HG02981 (cell line): ENCODE results near the gene SLAMF8.
A peak's percentile ranks its signal among the peaks of the same experiment; 100 is the strongest.

Experiments
- ATAC-seq: cut with Tn5 transposase; IDR thresholded peaks from one replicate; pipeline ENCODE4 v1.9.1; 2021; ENCODE audit warnings: mild to moderate bottlenecking, moderate library complexity; ENCODE audit not compliant: unreplicated experiment

The SLAMF8 gene

DNA sequence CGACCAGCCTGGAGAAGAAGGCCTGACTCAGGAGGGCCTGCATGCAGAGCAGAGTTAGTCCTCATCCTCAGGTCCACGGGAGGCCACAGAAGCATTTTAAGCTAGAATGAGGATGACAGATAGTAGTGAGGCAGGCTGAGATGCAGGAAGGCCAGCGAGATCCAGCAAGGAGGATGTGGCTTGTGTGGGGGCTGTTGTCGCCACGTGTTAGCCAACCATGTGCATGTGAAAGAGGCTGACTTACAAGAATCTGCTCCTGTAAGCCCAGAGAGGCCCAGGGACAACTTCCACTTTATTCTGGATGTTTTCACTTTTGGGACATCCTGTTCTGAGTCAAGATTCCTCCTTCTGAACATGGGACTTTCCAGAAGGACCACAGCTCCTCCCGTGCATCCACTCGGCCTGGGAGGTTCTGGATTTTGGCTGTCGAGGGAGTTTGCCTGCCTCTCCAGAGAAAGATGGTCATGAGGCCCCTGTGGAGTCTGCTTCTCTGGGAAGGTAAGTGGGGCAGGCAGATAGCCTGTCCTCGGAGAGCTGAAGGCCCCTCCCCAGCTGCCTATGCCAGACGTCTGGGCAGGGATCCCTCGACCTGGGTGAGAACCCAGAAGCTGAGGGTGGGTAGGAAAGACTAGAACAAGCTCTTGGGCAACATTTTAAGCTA, at the start of gene SLAMF8:
TSS of gene SLAMF8 (plus strand) at position 433 of the 661 bp plus-strand sequence. CDS start at position 459, 26 bp downstream.
- peak; percentile 45 for ATAC-seq

DNA sequence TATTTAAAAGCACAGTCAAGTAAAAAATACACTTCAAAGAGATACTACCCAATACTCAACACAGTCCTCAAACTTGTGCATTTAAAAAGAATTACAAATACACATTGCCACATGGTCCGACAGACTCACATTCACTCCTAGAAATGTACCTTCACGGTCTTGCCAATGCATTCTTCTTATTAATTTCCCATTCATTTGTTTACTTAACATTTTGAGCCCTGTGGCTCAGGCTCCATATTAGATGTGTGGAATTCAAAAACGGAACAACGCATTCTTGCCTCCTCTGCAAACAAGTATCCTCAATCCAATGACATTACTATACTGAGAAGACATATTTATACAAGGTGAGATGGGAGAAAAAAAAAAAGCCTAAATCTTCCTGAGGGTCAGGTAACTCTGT, 48.4 kb upstream of the SLAMF8 start:
- no peak for ATAC-seq

DNA sequence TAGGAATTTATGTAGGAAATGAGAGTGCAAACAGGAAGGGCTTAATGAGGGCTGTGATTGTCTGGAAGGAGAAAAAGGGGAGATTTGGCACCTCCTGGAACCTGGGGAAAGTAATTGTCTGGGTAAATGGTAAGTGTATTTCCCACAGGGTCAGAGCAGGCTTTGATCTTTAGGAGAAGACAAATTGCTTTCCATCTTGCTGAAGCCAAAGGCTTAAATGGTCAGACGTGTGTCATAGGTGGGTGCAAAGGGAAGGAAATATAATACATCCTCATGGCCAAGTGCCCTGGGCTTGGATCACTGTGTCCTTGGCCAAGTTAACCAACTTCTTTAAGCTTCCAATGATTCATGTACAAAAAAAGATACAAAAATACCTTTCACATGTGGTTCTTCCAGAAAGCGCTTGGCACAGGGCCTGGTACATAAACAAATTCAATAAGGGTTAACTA, 47.2 kb upstream of the SLAMF8 start:
- ATAC-seq: no peak

- ATAC-seq: peak; percentile 99
These were observed 45.8 kb upstream of the SLAMF8 start, which contains the start of gene DUSP23 for GRCh38 chr1:159780583-159781582. DUSP23 (plus strand) TSS chr1:159780962; CDS start chr1:159781101, 139 bp downstream.

- ATAC-seq: no peak
These were observed 44.7 kb upstream of the SLAMF8 start for GRCh38 chr1:159781992-159782391.

GRCh38 chr1:159783724-159784123, 42.9 kb upstream of the SLAMF8 start:
- no peak for ATAC-seq

DNA sequence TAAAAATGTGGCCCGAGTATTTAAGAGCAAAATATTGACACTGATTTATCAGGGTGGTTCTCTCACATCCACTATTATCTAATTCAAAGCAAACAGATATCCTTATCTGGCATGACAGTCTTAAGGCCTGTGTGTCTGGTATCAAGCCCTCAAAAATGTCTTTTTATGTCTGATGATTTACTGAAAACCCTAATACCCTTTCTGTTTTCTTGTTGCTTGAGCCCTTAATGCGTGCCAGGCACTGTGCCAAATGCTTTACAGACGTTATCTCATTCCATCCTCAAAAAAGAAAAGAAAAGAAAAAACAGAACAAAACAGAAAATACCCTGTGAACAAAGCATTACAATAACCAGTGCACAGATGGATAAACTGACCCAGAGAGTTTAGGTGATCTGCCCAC, 40.2 kb upstream of the SLAMF8 start:
- no peak for ATAC-seq

DNA sequence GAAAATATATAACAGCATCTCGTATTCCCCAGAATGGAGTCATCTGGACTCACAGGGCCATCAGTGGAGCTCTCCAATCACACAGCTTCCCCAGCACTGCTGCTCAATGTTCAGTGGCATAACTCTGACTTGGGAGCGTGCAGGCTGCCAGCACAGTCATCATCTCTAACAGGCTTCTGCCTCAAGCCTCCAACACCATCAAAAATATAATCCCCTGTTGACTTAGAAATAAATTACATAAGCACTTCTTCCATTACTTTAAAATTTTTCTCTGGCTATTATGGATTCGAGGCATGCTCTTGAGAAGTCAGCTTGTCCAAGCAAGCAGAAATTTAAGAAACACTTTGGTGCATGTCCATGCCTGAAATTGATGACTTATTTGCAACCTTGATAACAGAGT, 39.7 kb upstream of the SLAMF8 start:
- ATAC-seq: no peak

GRCh38 chr1:159790237-159790917, 36.3 kb upstream of the SLAMF8 start:
- no peak for ATAC-seq

GRCh38 chr1:159791031-159791430, 35.6 kb upstream of the SLAMF8 start:
- no peak for ATAC-seq

DNA sequence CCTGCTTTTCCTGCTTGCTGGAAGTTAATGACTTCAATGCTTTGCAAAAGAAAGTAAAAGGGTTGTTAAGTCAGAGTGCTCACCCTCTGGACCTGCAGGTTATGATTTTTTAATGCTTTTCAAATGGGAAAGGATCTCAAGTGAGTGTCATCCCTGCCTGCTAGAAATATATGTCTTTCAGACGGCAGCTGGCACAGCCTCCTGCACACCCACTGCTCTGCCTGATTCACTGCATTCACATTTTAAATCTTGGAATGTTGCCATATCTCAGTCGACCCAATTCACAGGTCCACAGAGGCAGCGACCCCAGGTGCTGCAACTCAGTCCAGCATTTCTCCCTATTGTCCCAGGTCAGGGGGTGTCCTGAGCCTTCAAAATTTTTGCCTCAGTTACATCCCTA, 35.2 kb upstream of the SLAMF8 start:
- ATAC-seq: no peak

- no peak for ATAC-seq
These were observed 31.1 kb upstream of the SLAMF8 start for GRCh38 chr1:159795534-159795933.

DNA sequence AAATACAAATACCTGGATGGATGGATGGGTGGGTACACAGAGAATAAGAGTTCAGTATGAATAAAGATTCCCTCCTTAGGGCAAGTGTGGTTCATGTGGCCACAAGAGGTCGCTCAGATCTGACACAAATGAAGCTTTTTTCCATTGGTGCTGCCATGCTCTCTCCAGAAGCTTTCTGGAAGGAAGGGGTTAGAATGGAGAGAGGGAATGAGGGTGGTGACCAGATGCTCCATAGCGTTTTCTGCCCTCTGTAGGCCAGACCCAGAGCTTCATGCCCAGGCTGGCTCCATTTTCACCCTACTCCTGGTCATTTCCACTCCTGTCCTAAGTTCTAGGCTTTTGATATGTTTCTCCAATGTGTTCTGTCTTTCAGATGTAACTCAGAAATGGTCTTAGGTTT, 27.8 kb upstream of the SLAMF8 start:
- no peak for ATAC-seq

- ATAC-seq: no peak
These were observed 27.2 kb upstream of the SLAMF8 start for GRCh38 chr1:159799446-159799985.

GRCh38 chr1:159800177-159800930, 26.3 kb upstream of the SLAMF8 start:
- peak; percentile 45 for ATAC-seq

GRCh38 chr1:159802111-159802510, 24.6 kb upstream of the SLAMF8 start, which contains the start of gene FCRL6:
FCRL6 (plus strand) TSS chr1:159802360; CDS start chr1:159802425, 65 bp downstream.
- no peak for ATAC-seq

- no peak for ATAC-seq
These were observed 22.6 kb upstream of the SLAMF8 start for GRCh38 chr1:159803956-159804689.

DNA sequence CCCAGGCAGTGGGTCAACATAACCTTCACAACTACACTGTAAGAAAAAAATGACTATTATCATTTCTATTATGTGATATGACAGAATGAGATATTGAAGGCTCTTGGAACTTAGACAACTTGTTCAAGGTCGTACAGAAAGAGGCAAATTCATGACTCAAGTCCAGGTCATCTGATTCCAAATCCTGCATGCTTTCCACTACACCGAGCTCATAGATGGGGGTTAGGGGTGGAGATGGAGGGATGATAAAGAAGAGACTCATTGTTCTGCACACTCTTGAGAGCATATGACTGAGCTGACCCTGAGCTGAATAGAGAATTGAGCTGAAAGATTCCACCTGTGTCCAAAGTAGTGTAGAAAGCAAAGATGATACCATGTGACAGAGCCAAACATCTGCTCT, 21.7 kb upstream of the SLAMF8 start:
- no peak for ATAC-seq

DNA sequence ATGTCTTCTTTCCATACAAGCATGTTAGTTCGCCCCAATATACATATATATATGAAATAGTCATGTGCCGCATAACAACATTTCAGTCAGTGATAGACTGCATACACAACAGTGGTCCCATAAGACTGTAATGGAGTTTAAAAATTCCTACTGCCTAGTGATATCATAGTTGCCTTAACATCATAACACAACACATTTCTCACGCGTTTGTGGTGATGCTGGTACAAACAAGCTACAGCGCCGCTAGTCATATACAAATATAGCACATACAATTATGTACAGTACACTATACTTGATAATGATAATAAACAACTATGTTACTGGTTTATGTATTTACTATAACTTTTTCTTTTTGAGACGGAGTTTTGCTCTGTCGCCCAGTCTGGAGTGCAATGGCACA, 10.7 kb upstream of the SLAMF8 start:
- no peak for ATAC-seq
